Measurements from ENCODE around the gene ZNF598.

The ZNF598 gene

GRCh38 chr16:1983544-1984346, 25.9 kb downstream of the ZNF598 start, which contains the start of gene GFER:
GFER (plus strand) TSS chr16:1984193; CDS start chr16:1984219, 26 bp downstream.
- TF ChIP-seq EZH2 (IDR thresholded peaks at IDR 0.05; ENCODE audit: borderline replicate concordance, low read depth, low read length, severe bottlenecking) (peak; percentile 66), CTCF (IDR thresholded peaks at IDR 0.05; ENCODE audit: borderline replicate concordance, extremely low read depth, low read length, poor library complexity, severe bottlenecking) (peak; percentile 49)
- ATAC-seq (ENCODE audit: insufficient read depth, low read depth), result peak; percentile 71
- Histone ChIP-seq H3K4me2 (ENCODE audit: insufficient read depth, low read length) (peak within 1 kb of the TSS; percentile 100), H3K27ac (ENCODE audit: low read length) (peak within 1 kb of the TSS; percentile 75), H3K4me3 (ENCODE audit: low read depth in 1 of 2, low read length in 2 of 2) (peak within 1 kb of the TSS; percentile 84 to 88), H3K79me2 (ENCODE audit: insufficient read depth, low read length) (peaks cover 18% of the 10 kb centered on the region), H3K27me3 (ENCODE audit: insufficient read depth, low read length, poor library complexity) (peaks cover 14% of the 10 kb centered on the region), H3K4me1 (ENCODE audit: insufficient read depth, low read length) (peaks cover 24% of the 10 kb centered on the region), H4K20me1 (ENCODE audit: insufficient read depth, low read length) (peaks cover 4% of the 10 kb centered on the region; the same call in 1 of the 2 replicates), H3K9me3 (ENCODE audit: insufficient read depth, low read length, severe bottlenecking) (no peaks in the 10 kb centered on the region), H3K9ac (ENCODE audit: low read depth, low read length) (peak within 1 kb of the TSS; percentile 93), H2AFZ (ENCODE audit: low read depth, low read length) (peak within 1 kb of the TSS; percentile 99), H3K36me3 (ENCODE audit: insufficient read depth, low read length) (peaks cover 21% of the 10 kb centered on the region)
- peak; percentile 65 for DNase-seq

- DNase-seq (no peak), ATAC-seq (ENCODE audit: insufficient read depth, low read depth) (no peak)
- peak overlapping the region; percentile 93 for H3K9ac ChIP-seq (ENCODE audit: low read depth, low read length)
- H4K20me1 ChIP-seq (ENCODE audit: insufficient read depth, low read length), result peaks cover 4% of the 10 kb centered on the region; the same call in 1 of the 2 replicates
- no peaks in the 10 kb centered on the region for H3K9me3 ChIP-seq (ENCODE audit: insufficient read depth, low read length, severe bottlenecking)
- H3K27ac ChIP-seq (ENCODE audit: low read length), result no peak overlapping the region; the same call in 1 of the 2 replicates
- peaks cover 28% of the 10 kb centered on the region for H3K36me3 ChIP-seq (ENCODE audit: insufficient read depth, low read length)
- peak overlapping the region; percentile 100 for H3K4me2 ChIP-seq (ENCODE audit: insufficient read depth, low read length)
- TF ChIP-seq EZH2 (IDR thresholded peaks at IDR 0.05; ENCODE audit: borderline replicate concordance, low read depth, low read length, severe bottlenecking) (peak; percentile 80), CTCF (IDR thresholded peaks at IDR 0.05; ENCODE audit: borderline replicate concordance, extremely low read depth, low read length, poor library complexity, severe bottlenecking) (no peak)
- peaks cover 24% of the 10 kb centered on the region for H3K4me1 ChIP-seq (ENCODE audit: insufficient read depth, low read length)
- H2AFZ ChIP-seq (ENCODE audit: low read depth, low read length), result peak overlapping the region; percentile 99
- H3K4me3 ChIP-seq (ENCODE audit: low read depth in 1 of 2, low read length in 2 of 2), result peak overlapping the region; percentile 84 to 88; a peak in 3 of 4 replicates
- H3K79me2 ChIP-seq (ENCODE audit: insufficient read depth, low read length), result peaks cover 18% of the 10 kb centered on the region
- peaks cover 14% of the 10 kb centered on the region for H3K27me3 ChIP-seq (ENCODE audit: insufficient read depth, low read length, poor library complexity)
Measured at GRCh38 chr16:1982991-1983543, 26.6 kb downstream of the ZNF598 start.

GRCh38 chr16:1982013-1982433, 27.6 kb downstream of the ZNF598 start:
- H3K79me2 ChIP-seq (ENCODE audit: insufficient read depth, low read length), result peaks cover 18% of the 10 kb centered on the region
- H3K4me2 ChIP-seq (ENCODE audit: insufficient read depth, low read length), result no peak overlapping the region
- H3K27ac ChIP-seq (ENCODE audit: low read length), result no peak overlapping the region
- H2AFZ ChIP-seq (ENCODE audit: low read depth, low read length), result no peak overlapping the region
- peaks cover 4% of the 10 kb centered on the region; the same call in 1 of the 2 replicates for H4K20me1 ChIP-seq (ENCODE audit: insufficient read depth, low read length)
- no peak overlapping the region for H3K4me3 ChIP-seq (ENCODE audit: low read depth in 1 of 2, low read length in 2 of 2)
- DNase-seq (no peak), ATAC-seq (ENCODE audit: insufficient read depth, low read depth) (no peak)
- peaks cover 14% of the 10 kb centered on the region for H3K27me3 ChIP-seq (ENCODE audit: insufficient read depth, low read length, poor library complexity)
- TF ChIP-seq EZH2 (IDR thresholded peaks at IDR 0.05; ENCODE audit: borderline replicate concordance, low read depth, low read length, severe bottlenecking) (no peak), CTCF (IDR thresholded peaks at IDR 0.05; ENCODE audit: borderline replicate concordance, extremely low read depth, low read length, poor library complexity, severe bottlenecking) (no peak)
- H3K9ac ChIP-seq (ENCODE audit: low read depth, low read length), result no peak overlapping the region
- peaks cover 38% of the 10 kb centered on the region for H3K36me3 ChIP-seq (ENCODE audit: insufficient read depth, low read length)
- H3K4me1 ChIP-seq (ENCODE audit: insufficient read depth, low read length), result peaks cover 24% of the 10 kb centered on the region
- H3K9me3 ChIP-seq (ENCODE audit: insufficient read depth, low read length, severe bottlenecking), result no peaks in the 10 kb centered on the region

Measured in DND-41 (cell line).